Activated T-cell treated with anti-CD3 and anti-CD28 coated beads for 24 hours (primary cell): ENCODE measurements around the gene ZSWIM6.

ENCODE experiments used
- DNase-seq: peaks from one replicate; pipeline ENCODE4 v3.0.0-alpha.2; 2020; ENCODE audit warnings: low read depth

Gene ZSWIM6

GRCh38 chr5:61332851-61333320, 828 bp downstream of the ZSWIM6 start:
- no peak for DNase-seq

- DNase-seq = no peak
These were observed 1.4 kb downstream of the ZSWIM6 start for GRCh38 chr5:61333321-61333953.

- DNase-seq = no peak
These were observed 2.2 kb downstream of the ZSWIM6 start for GRCh38 chr5:61333954-61334867.

GRCh38 chr5:61334868-61335615, 3.0 kb downstream of the ZSWIM6 start:
- DNase-seq = no peak

GRCh38 chr5:61339764-61340163, 7.7 kb downstream of the ZSWIM6 start:
- DNase-seq = no peak

- DNase-seq = no peak
These were observed 8.8 kb downstream of the ZSWIM6 start for GRCh38 chr5:61340775-61341361.

GRCh38 chr5:61342071-61342501, 10.0 kb downstream of the ZSWIM6 start:
- DNase-seq = no peak

GRCh38 chr5:61344187-61344944, 12.3 kb downstream of the ZSWIM6 start:
- no peak for DNase-seq

- DNase-seq = no peak
These were observed 14.5 kb downstream of the ZSWIM6 start for GRCh38 chr5:61346511-61346910.

GRCh38 chr5:61347080-61347479, 15.0 kb downstream of the ZSWIM6 start:
- DNase-seq = no peak

- no peak for DNase-seq
These were observed 16.4 kb downstream of the ZSWIM6 start for GRCh38 chr5:61348447-61348846.

GRCh38 chr5:61349935-61350334, 17.9 kb downstream of the ZSWIM6 start:
- no peak for DNase-seq

- DNase-seq = no peak
These were observed 18.5 kb downstream of the ZSWIM6 start for GRCh38 chr5:61350535-61350934.

GRCh38 chr5:61351733-61352132, 19.7 kb downstream of the ZSWIM6 start:
- DNase-seq = no peak

- DNase-seq = no peak
These were observed 20.1 kb downstream of the ZSWIM6 start for GRCh38 chr5:61352180-61352579.

- DNase-seq = no peak
These were observed 20.6 kb downstream of the ZSWIM6 start for GRCh38 chr5:61352612-61353156.

GRCh38 chr5:61353293-61353692, 21.2 kb downstream of the ZSWIM6 start:
- no peak for DNase-seq

GRCh38 chr5:61354199-61354598, 22.1 kb downstream of the ZSWIM6 start:
- no peak for DNase-seq

- DNase-seq = no peak
These were observed 25.7 kb downstream of the ZSWIM6 start for GRCh38 chr5:61357745-61358144.

GRCh38 chr5:61362796-61363368, 30.8 kb downstream of the ZSWIM6 start:
- DNase-seq = no peak
